HG02981 (cell line): ENCODE data around the gene BTNL8.

Experiments used
- ATAC-seq: cut with Tn5 transposase; IDR thresholded peaks from one replicate; pipeline ENCODE4 v1.9.1; 2021; ENCODE audit warnings: mild to moderate bottlenecking, moderate library complexity; ENCODE audit not compliant: unreplicated experiment

Gene BTNL8, protein sequence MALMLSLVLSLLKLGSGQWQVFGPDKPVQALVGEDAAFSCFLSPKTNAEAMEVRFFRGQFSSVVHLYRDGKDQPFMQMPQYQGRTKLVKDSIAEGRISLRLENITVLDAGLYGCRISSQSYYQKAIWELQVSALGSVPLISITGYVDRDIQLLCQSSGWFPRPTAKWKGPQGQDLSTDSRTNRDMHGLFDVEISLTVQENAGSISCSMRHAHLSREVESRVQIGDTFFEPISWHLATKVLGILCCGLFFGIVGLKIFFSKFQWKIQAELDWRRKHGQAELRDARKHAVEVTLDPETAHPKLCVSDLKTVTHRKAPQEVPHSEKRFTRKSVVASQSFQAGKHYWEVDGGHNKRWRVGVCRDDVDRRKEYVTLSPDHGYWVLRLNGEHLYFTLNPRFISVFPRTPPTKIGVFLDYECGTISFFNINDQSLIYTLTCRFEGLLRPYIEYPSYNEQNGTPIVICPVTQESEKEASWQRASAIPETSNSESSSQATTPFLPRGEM

GRCh38 chr5:180898621-180899246 is at the start of gene BTNL8:
TSS of gene BTNL8 (plus strand) at chr5:180899159. CDS start at chr5:180899311, 152 bp downstream.
- ATAC-seq: no peak

- ATAC-seq: no peak
Observed at GRCh38 chr5:180849827-180850226, 49.1 kb upstream of the BTNL8 start.

DNA sequence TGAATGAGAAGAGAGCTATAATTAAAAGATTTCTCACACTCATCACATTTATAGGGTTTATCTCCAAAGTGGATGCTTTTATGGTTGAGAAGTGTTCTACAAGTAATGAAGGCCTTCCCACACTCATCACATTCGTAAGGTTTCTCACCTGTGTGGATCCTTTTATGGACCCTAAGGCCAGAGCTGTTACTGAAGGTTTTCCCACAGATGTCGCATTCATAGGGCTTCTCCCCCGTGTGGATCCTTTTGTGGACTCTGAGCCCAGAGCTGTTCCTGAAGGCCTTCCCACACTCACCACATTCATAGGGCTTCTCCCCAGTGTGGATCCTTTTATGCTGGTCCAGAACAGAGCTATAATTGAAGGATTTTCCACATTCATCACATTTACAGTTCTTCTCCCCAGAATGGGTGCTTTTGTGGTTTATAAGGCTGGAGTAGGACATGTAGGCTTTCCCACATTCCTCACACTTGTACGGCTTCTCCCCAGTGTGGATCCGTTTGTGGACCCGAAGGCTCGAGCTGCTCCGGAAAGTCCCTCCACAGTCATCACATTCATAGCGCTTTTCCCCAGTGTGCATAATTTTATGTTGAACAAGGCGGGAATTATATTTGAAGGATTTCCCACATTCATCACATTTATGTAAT is 48.4 kb upstream of the BTNL8 start:
- no peak for ATAC-seq

DNA sequence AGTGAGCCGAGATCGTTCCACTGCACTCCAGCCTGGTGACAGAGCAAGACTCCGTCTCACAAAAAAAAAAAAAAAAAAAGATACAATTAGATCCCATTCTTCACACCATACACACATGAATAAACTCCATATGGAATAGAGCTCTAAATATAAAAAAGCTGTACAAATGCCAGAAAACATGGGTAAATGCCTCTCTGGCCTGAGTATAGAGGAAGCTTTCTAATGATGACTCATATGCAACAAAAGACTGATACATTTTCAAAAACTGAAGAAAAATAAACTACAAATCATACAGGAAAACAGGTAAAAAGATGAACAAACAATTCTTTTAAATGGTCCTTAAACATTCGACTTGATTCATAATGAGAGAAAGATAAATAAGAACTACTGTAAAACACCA is 46.5 kb upstream of the BTNL8 start:
- no peak for ATAC-seq

- ATAC-seq: no peak
Observed at GRCh38 chr5:180853121-180853847, 45.7 kb upstream of the BTNL8 start.

GRCh38 chr5:180853848-180854176 is 45.1 kb upstream of the BTNL8 start:
- no peak for ATAC-seq

DNA sequence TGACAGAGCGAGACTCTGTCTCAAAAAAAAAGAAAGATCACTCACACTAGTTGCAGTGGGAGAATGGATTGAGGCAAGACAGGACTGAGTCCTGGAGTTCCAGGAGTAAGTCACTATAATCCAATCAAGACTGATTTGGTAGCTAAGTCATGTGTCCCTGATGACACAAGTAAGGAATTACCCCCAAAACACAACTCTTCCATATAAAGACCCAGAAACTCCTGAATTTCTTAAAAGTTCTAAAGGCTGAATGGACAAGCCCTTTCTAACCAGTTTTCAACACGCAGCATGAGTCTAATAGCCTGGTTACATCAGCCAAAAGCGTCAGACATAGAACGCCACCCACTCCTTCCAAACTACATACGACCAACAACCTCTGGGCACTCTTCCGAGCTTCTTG is 40.4 kb upstream of the BTNL8 start:
- no peak for ATAC-seq

GRCh38 chr5:180860273-180860886 is 38.6 kb upstream of the BTNL8 start:
- peak; percentile 54 for ATAC-seq

- ATAC-seq: peak; percentile 86
Observed at GRCh38 chr5:180860887-180861822, 37.8 kb upstream of the BTNL8 start, which contains the start of gene ZFP62. TSS of gene ZFP62 (minus strand) at chr5:180861276. CDS start at chr5:180861219, 57 bp downstream.

DNA sequence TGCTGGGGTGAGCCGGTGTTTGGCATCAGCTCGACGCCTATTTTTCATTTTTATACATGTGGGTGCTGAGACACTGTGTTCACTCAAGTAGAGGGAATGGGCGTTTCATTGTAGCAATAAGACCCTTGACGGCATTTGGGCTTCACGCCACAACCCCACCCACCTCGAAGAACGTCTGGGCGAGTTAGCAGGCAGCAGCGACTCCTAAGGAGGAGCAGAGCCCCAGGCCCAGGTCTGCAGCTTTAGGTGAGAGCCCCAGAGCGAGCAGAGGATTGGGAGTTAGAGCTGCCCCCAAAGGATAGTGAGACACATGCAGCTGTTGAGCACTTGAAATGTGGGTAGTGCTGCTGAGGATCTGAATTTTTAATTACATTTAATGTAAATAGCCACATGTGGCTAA is 36.3 kb upstream of the BTNL8 start:
- ATAC-seq: no peak

- no peak for ATAC-seq
Observed at GRCh38 chr5:180865981-180866695, 32.8 kb upstream of the BTNL8 start.

DNA sequence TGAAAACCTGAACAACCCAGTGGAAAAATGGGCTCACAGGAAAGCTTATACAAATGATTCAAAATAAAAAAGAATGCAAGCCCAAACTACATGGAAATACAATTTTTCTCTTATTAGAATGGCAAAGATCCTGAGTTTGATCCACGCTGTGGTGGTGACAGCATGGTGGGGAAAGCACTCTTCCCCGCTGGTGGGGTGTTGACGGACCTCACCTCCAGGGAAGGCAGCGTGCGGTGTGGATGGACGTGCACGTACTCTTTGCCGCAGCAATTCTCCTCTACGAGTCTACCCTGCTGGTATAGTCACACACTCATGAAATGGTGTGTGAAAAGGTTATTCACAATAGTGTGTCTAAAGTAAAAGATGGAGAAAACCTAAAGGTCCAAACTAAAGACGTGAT is 32.0 kb upstream of the BTNL8 start:
- no peak for ATAC-seq

DNA sequence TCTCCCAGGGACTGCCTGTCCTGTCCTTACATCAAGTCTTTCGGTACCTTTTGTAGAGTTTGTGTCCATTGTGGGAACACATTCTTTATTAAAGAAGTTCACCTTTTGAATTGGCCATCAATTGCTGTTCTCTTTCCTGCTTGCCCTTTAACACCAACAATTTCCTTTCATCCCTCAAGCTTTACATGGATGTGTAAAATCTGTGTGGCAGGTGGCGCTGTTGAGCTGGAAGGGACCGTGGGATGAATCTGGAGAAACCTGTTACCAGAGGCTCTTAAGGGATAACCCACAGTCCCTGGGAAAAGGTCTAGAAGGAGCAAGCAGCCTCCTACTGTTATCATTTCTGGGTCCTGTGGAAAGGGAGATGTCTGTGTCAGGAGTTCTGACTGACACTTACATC is 30.0 kb upstream of the BTNL8 start:
- ATAC-seq: no peak

- no peak for ATAC-seq
Observed at GRCh38 chr5:180869587-180869986, 29.4 kb upstream of the BTNL8 start.

DNA sequence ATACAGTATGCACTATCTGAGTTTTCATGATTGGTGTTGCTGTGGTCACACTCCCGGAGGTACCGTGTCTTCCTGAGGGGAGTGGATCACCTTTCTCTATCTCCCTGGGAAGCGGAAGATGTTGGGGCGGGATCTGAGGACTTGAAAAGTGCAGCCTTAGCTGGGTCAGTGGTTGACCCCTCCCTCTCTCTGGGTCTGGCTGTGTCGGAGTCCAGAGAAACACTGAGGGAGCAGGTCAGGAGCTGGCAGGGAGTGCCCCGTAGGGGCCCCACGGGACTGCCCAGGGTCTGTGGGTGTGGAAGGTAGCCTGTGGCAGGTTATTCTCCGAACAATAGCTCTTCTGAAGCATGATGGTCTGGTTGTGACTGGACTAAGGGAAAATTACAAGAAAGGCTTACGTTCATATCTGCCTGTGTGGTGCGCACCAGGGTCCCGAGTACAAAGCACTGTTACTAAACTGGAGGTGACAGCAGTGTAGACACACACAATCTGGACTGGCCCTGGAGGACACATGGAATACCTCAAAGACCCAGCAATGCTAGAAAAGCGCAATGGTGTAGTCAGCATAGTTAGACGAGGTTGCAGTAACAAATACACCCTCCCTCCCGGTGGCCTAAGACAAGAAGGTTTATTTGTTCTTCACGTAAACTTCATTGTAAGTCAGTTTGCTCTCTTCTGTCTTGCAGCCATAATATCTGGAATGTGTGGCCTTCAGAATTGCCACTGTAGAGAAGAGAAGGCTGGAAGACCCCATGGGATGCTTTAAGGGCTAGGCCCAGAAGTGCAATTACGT is 28.5 kb upstream of the BTNL8 start:
- no peak for ATAC-seq

DNA sequence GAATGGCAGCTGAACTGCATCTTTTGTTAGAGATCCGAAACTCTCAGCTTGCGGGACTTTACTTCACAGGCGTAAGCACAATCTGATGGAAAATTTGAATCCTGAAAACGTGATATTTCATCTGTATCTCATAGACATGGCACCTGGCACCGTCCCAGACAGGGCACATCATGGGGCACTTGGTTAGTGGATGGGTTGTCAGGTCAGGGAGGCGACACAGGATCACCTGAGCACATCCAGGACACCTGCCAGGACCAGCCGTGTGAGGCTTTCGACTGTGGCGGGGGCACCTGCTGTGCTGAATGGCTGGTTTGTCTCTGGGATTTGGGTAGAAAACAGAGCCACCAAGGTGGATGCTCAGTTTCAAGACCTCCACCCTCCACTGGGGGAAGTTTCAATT is 26.5 kb upstream of the BTNL8 start:
- ATAC-seq: no peak

DNA sequence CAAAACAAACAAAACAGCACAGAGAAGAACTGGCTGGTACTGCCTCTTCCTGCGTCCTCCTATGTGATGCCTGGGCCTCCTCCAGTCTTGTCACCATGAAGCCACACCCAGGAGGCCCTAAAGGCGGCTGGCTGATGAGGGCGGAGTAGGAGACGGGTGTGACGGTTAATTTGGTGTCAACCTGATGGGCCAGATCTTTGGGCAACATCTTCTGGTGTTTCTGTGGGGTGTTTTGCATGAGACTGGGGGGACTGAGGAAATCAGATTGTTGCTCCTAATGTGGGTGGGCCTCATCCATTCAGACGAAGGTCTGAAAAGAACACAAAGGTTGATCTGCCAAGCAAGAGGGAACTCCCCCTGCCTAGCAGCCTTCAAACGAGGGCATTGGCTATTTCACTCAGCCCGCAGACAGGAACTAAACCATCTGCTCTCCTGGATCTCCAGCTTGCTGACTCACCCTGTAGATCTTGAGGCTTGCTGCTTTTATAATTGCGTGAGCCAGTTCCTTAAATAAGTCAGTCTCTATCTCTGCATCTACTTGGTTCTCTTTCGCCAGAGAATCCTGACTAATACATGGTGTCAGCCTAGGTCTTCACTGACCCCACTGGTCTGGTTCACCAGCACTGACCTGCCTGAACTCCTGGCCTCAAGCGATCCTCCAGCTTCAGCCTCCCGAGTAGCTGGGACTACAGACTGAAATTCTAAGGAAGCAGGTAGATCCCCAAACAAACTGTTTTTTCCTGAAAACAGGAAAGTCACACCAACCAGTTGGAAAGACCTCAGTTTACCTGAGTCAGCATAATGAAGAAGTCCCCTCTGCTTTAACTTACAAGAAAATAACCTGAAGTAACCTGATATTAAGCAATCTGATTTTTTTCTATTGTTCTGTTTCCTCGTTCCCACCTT is 25.1 kb upstream of the BTNL8 start:
- no peak for ATAC-seq
